Omental fat pad (tissue), 4 donors: ENCODE measurements around the gene MAST3. TPM values are rescaled to one million over a fixed set of nuclear protein-coding genes. Genes with fewer than 3 reads are reported as not detected.

ENCODE experiments used
- ATAC-seq: fragments of 150-250 bp; one replicate; pipeline ENCODE4 v1.9.1; 2016; ENCODE audit warnings: mild to moderate bottlenecking, moderate library complexity; ENCODE audit not compliant: low FRiP score
- DNase-seq: peaks from one replicate; pipeline ENCODE4 v3.0.0-alpha.2; 2019; ENCODE audit warnings: low spot score
- total RNA-seq, 4 donors: library from RNA; depleted of rRNA; stranded (reverse); fragments of >200 nt; gene quantifications; one replicate each; pipeline ENCODE4 v1.1.0, GENCODE V29; 2016
- TF ChIP-seq, protein P1 (sequence below), 3 donors: fragments of 450-650 bp; IDR thresholded peaks; one replicate each; pipeline ENCODE4 v1.5.1; 2016 to 2017; ENCODE audit warnings: antibody characterized with exemption in 3 of 3, mild to moderate bottlenecking in 3 of 3, moderate library complexity in 2 of 3

MAST3 gene
- total RNA-seq, 4 donors from 2014 or later = 4.5 to 14.8 (median 8.9) TPM

DNA sequence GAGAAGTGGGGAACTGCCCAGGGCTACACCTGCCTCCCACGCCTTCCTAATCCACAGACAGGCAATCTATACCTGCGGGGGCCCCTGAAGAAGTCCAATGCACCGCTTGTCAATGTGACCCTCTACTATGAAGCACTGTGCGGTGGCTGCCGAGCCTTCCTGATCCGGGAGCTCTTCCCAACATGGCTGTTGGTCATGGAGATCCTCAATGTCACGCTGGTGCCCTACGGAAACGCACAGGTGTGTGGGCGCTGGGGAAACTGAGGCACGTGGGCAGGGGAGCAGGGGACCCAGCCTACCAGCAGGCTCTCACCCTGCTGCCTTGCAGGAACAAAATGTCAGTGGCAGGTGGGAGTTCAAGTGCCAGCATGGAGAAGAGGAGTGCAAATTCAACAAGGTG lies 77.4 kb downstream of the MAST3 start:
- ATAC-seq (no peak), DNase-seq (no peak)
- TF ChIP-seq, protein P1, sequence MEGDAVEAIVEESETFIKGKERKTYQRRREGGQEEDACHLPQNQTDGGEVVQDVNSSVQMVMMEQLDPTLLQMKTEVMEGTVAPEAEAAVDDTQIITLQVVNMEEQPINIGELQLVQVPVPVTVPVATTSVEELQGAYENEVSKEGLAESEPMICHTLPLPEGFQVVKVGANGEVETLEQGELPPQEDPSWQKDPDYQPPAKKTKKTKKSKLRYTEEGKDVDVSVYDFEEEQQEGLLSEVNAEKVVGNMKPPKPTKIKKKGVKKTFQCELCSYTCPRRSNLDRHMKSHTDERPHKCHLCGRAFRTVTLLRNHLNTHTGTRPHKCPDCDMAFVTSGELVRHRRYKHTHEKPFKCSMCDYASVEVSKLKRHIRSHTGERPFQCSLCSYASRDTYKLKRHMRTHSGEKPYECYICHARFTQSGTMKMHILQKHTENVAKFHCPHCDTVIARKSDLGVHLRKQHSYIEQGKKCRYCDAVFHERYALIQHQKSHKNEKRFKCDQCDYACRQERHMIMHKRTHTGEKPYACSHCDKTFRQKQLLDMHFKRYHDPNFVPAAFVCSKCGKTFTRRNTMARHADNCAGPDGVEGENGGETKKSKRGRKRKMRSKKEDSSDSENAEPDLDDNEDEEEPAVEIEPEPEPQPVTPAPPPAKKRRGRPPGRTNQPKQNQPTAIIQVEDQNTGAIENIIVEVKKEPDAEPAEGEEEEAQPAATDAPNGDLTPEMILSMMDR (IDR thresholded peaks at IDR 0.05) = no peak

DNA sequence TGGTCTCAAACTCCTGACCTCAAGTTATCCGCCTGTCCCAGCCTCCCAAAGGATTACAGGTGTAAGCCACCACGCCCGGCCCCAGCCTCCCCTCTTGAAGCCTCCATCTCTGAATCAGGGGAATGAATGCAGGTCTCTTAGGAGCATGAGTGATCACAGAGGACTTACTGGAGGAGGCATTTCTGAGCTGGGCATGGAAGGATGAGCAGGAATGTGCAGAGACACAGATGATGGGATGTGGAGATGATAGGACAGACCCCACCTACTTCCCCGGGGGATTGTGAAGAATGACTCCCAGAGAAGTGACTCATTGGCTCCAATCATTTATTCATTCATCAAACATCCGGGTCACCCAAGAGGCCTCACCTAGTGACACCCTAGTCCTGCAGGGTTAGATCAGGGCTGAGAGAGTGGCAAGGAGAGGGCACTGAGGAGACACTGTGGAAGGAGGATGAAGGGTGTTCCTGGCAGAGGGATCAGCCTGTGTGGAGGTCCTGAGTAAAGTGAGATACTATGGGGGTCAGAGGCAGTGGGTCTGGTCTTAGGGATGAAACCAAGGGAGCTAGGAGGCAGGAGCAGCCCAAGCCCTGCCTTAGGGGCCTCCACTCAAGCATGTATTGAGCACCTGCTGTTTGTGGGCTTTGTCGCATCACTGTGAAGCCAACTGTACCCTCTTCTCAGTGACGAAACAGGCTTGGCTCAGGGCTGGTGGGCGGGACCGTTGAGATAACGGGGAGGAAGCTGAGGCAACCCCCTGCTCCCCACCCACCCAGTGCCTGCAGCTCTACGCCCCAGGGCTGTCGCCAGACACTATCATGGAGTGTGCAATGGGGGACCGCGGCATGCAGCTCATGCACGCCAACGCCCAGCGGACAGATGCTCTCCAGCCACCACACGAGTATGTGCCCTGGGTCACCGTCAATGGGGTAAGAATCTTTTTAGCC lies 79.1 kb downstream of the MAST3 start:
- ATAC-seq = no peak
- TF ChIP-seq, protein P1 (IDR thresholded peaks at IDR 0.05) = no peak
- DNase-seq = no peak

DNA sequence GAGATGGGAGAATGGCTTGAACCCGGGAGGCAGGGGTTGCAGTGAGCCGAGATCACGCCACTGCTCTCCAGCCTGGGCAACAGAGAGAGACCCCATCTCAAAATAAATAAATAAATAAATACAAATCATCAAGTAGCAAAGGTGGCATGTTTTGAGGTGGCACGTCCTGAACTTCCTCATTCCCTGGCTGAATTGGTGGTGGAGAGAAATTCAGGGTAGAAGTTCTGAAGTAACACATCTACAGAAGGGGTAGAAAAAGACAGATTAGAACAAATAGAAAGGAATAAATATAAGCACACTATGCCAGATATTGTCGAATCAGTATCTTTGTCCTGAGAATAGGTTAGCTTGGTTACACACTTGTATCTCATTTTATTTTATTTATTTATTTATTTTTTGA lies 82.4 kb downstream of the MAST3 start:
- ATAC-seq = no peak
- TF ChIP-seq, protein P1 (IDR thresholded peaks at IDR 0.05) = no peak

DNA sequence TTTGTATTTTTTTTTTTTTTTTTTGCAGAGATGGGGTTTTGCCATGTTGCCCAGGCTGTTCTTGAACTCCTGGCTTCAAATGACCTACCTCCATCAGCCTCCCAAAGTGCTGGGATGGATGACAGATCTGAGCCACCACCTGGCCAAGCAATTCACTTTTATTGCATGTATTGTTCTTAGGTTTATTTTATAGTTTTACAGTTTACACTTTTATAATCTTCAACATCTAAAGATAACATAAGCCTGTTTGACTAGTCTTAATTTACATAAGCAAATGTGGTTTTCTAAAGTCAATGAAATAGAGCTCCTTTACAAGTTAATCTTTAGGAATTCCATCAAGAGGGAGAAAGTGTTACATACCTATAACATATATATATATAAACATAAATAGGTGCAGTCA lies 86.0 kb downstream of the MAST3 start:
- ATAC-seq = no peak
- TF ChIP-seq, protein P1 (IDR thresholded peaks at IDR 0.05) = no peak
- no peak for DNase-seq

More for the DNA sequence above, 82.4 kb downstream of the MAST3 start:
- no peak for DNase-seq

DNA sequence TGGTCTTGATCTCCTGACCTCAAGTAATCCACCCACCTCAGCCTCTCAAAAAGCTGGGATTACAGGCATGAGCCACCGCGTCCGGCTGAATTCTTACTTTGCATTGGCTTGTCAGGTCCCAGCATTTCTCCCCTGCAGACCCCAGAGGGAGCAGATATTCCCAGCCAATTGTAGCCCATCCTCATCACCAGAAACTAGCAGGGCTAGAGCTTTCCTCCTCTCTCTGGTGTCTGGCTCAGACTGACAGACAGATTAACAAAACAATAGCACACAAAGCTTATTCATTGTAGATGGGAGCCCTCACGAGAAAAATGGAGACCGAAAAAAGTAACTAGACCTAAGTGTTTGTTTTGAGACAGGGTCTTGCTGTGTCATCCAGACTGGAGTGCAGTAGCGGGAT lies 88.0 kb downstream of the MAST3 start:
- DNase-seq (no peak), ATAC-seq (no peak)
- TF ChIP-seq, protein P1 (IDR thresholded peaks at IDR 0.05) = no peak

DNA sequence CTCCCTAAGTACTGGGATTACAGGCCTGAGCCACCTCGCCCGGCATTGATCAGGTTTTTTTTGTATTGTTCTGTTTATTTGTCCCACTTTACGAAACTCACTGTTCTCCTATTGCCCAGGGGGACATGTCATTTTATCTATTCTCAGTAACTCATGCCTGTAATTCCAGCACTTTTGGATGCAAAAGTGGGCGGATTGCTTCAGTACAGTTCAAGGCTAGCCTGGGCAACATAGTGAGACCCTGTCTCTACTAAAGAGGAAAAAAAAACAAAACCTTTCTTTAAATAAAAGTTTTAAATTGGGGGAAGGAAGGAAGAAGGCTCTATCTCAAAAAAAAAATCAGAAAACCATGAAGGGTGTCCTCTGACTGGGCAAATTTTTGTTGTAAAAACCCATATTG lies 92.7 kb downstream of the MAST3 start:
- TF ChIP-seq, protein P1 (IDR thresholded peaks at IDR 0.05) = no peak
- DNase-seq (no peak), ATAC-seq (no peak)

DNA sequence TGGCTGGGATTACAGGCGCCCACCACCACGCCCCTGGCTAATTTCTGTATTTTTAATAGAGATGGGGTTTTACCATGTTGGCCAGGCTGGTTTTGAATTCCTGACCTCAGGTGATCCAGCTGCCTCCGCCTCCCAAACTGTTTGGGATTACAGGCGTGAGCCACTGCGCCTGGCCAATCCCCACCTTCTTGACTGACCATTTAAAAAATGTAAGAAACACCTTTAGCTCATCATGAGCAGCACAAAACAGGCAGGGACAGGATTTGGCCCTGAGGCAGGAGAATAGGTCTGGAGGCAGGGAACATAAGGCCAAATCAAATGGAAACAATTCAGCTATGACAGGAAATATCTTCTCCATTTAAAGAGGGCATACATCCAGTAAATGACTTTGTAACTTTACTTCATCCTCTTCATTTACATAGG lies 94.1 kb downstream of the MAST3 start:
- TF ChIP-seq, protein P1 (IDR thresholded peaks at IDR 0.05) = no peak
- DNase-seq = no peak
- ATAC-seq = no peak
